GM18526 (cell line): ENCODE measurements around the gene METTL18.

Experiments used
- POLR2A ChIP-seq: IDR thresholded peaks from 3 replicates; pipeline ENCODE4 v1.6.1; 2011; ENCODE audit not compliant: insufficient read length; ENCODE audit errors: extremely low read depth

METTL18 gene

DNA sequence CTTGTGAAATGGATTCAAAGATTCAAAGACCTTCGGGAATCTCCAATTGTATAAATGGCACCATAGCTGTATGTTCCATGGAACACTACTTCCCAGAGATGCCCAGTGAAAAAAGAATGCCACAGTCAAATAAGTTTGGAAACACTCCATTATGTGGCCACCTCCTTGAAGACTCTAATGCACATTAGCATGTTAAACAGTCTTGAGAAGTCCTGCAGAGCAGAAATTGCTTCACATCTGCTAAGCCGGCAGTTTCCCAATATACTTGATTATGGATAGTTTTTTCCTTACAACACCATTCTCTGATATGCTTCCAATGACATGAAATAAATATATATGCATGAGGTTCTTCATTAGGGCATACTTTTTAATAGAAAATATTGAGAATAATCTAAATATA, 48.2 kb downstream of the METTL18 start:
- no peak for TF ChIP-seq POLR2A

DNA sequence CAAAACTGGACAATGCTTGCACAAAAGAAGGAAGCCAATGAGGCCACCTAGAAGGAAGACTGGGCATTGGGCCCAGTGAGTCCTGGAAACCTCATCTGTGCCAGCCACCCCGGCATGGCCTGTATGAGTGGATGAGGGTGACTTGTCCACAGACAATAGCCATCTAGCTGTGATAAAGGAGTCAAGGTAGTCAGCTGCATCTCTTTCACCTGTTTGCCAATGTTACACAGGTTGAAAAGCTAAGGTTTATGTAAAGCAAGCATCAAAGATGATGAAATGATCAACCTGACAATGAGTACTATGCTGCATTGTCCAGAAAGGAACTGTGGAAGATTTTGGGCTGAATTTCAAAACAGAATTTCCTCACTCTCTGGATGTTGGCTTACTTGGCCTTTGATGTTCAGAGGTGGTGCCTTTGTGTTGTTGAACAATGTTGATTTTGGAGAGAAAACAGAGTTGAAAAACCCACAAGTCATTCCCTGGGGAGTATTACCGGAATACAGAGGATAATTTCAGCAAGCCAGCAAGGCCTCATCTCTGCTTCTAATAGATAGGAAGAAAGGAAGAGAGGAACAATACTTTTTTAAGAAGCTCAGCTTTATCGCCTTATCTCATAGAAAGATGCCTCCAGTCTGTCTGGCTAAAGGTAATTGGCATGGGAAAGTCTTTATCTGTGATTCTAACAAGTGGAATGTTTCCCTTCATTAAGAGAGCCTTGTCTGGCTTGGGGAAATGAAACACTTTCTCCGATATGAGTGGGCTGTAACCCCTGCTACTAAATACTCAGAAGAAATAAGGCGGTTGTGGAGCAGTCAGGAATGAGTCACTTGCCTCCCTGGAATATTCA, 49.5 kb downstream of the METTL18 start:
- no peak for TF ChIP-seq POLR2A
